Neural cell (in vitro differentiated cells): Measurements from ENCODE around the gene AGA. TPM values are rescaled to one million over a fixed set of nuclear protein-coding genes. Genes with fewer than 3 reads are reported as not detected.

ENCODE experiments used
- H2AFZ ChIP-seq: fragments of 200-600, 300-800 bp; sonication (generic), shearing (Covaris generic); 2 replicates; pipeline ENCODE4 v1.6.0; 2014; ENCODE audit warnings: low read depth, mild to moderate bottlenecking, antibody characterized with exemption, low read length, moderate library complexity
- H3F3A ChIP-seq: fragments of 200-600 bp; shearing (Covaris generic); 2 replicates; pipeline ENCODE4 v1.6.1; 2016; ENCODE audit warnings: mild to moderate bottlenecking, moderate library complexity, mixed read lengths, antibody characterized with exemption, low read length; ENCODE audit not compliant: insufficient read depth, poor library complexity, severe bottlenecking
- H3K27ac ChIP-seq: fragments of 200-600, 300-800 bp; sonication (generic), shearing (Covaris generic); 2 replicates; pipeline ENCODE4 v1.5.1; 2014; ENCODE audit warnings: mild to moderate bottlenecking, low read length, moderate library complexity
- H3K27me3 ChIP-seq: fragments of 300-800, 200-600 bp; sonication (generic), shearing (Covaris generic); 2 replicates; pipeline ENCODE4 v1.6.0; 2014; ENCODE audit warnings: mild to moderate bottlenecking, low read depth, low read length, moderate library complexity; ENCODE audit not compliant: insufficient read depth
- H3K36me3 ChIP-seq: fragments of 300-800, 200-600 bp; sonication (generic), shearing (Covaris generic); 2 replicates; pipeline ENCODE4 v1.5.1; 2014; ENCODE audit warnings: mild to moderate bottlenecking, antibody characterized with exemption, low read length, moderate library complexity; ENCODE audit not compliant: insufficient read depth
- H3K4me2 ChIP-seq: fragments of 300-800, 200-600 bp; sonication (generic), shearing (Covaris generic); 2 replicates; pipeline ENCODE4 v1.6.0; 2014; ENCODE audit warnings: mild to moderate bottlenecking, low read length
- H3K4me3 ChIP-seq: fragments of 300-800, 200-600 bp; sonication (generic), shearing (Covaris generic); 2 replicates; pipeline ENCODE4 v1.5.1; 2014; ENCODE audit warnings: mild to moderate bottlenecking, low read length, moderate library complexity
- H3K79me2 ChIP-seq: fragments of 200-600 bp; shearing (Covaris generic); replicated peaks from 2 replicates; pipeline ENCODE4 v1.6.0; 2014; ENCODE audit warnings: mild to moderate bottlenecking, low read length, moderate library complexity; ENCODE audit not compliant: insufficient read depth
- H3K9ac ChIP-seq: fragments of 300-800, 200-600 bp; sonication (generic), shearing (Covaris generic); 2 replicates; pipeline ENCODE4 v1.6.1; 2016; ENCODE audit warnings: mild to moderate bottlenecking, low read length, mixed read lengths
- H3K9me2 ChIP-seq: fragments of 200-600 bp; shearing (Covaris generic); 2 replicates; pipeline ENCODE4 v1.6.1; 2016; ENCODE audit warnings: mild to moderate bottlenecking, low read length, mixed read lengths; ENCODE audit not compliant: insufficient read depth
- H3K9me3 ChIP-seq: fragments of 200-600, 300-800 bp; sonication (generic), shearing (Covaris generic); 2 replicates; pipeline ENCODE4 v1.6.1; 2016; ENCODE audit warnings: mild to moderate bottlenecking, mixed run types, low read length, moderate library complexity, mixed read lengths
- H4K20me1 ChIP-seq: fragments of 200-600 bp; shearing (Covaris generic); 2 replicates; pipeline ENCODE4 v1.6.1; 2016; ENCODE audit warnings: mild to moderate bottlenecking, mixed run types; ENCODE audit not compliant: insufficient read depth
- EP300 ChIP-seq: fragments of 450-650 bp; conservative IDR thresholded peaks from 2 replicates; pipeline ENCODE4 v1.6.1; 2014; ENCODE audit warnings: antibody characterized with exemption, mild to moderate bottlenecking, moderate library complexity; ENCODE audit not compliant: poor library complexity, severe bottlenecking
- EZH2 ChIP-seq: fragments of 200-600, 300-800 bp; shearing (Covaris generic), sonication (generic); IDR thresholded peaks from 2 replicates; pipeline ENCODE4 v1.6.1; 2014; ENCODE audit warnings: antibody characterized with exemption, low read length, borderline replicate concordance, mild to moderate bottlenecking; ENCODE audit not compliant: insufficient read depth, poor library complexity, severe bottlenecking
- MXI1 ChIP-seq: fragments of 450-650 bp; conservative IDR thresholded peaks from 2 replicates; pipeline ENCODE4 v1.6.1; 2014; ENCODE audit warnings: antibody characterized with exemption, mild to moderate bottlenecking; ENCODE audit not compliant: poor library complexity, severe bottlenecking
- POLR2AphosphoS5 ChIP-seq: IDR thresholded peaks from 2 replicates; pipeline ENCODE4 v1.6.1; 2012
- RAD21 ChIP-seq: fragments of 450-650 bp; conservative IDR thresholded peaks from 2 replicates; pipeline ENCODE4 v1.6.1; 2014; ENCODE audit warnings: antibody characterized with exemption, mild to moderate bottlenecking, moderate library complexity
- SMC3 ChIP-seq: fragments of 450-650 bp; conservative IDR thresholded peaks from 2 replicates; pipeline ENCODE4 v1.6.1; 2014; ENCODE audit warnings: antibody characterized with exemption, mild to moderate bottlenecking, moderate library complexity; ENCODE audit not compliant: poor library complexity
- TAF1 ChIP-seq: IDR thresholded peaks from 2 replicates; pipeline ENCODE4 v1.6.1; 2012; ENCODE audit warnings: low read depth
- polyA plus RNA-seq: library from polyadenylated mRNA; depleted of rRNA; stranded (reverse); fragments of >200 nt; gene quantifications from 2 replicates; pipeline ENCODE4 v1.2.3, GENCODE V29; 2014
- TF ChIP-seq, protein P1 (sequence below): IDR thresholded peaks from 2 replicates; pipeline ENCODE4 v1.6.1; 2012; ENCODE audit warnings: borderline replicate concordance
- TF ChIP-seq, protein P2 (sequence below): fragments of 450-650 bp; IDR thresholded peaks from 2 replicates; pipeline ENCODE4 v1.5.1; 2014; ENCODE audit warnings: antibody characterized with exemption, mild to moderate bottlenecking, moderate library complexity; ENCODE audit not compliant: poor library complexity, severe bottlenecking

The AGA gene
- polyA plus RNA-seq, 1 donor from 2014 or later, result 3.1 TPM

GRCh38 chr4:177464026-177464425 is 21.8 kb upstream of the AGA start:
- Histone ChIP-seq H3K36me3 (no peaks in the 10 kb centered on the region), H3K4me2 (no peak overlapping the region), H3K9me3 (no peaks in the 10 kb centered on the region), H2AFZ (no peak overlapping the region), H3F3A (no peaks in the 10 kb centered on the region), H3K4me3 (no peak overlapping the region), H3K79me2 (no peaks in the 10 kb centered on the region), H3K27ac (no peak overlapping the region), H3K9ac (no peak overlapping the region), H4K20me1 (no peaks in the 10 kb centered on the region), H3K9me2 (no peaks in the 10 kb centered on the region), H3K27me3 (no peaks in the 10 kb centered on the region)
- TF ChIP-seq EP300, result no peak
- TF ChIP-seq RAD21, result no peak
- TF ChIP-seq MXI1, result no peak
- no peak for TF ChIP-seq SMC3
- TF ChIP-seq, protein P1, sequence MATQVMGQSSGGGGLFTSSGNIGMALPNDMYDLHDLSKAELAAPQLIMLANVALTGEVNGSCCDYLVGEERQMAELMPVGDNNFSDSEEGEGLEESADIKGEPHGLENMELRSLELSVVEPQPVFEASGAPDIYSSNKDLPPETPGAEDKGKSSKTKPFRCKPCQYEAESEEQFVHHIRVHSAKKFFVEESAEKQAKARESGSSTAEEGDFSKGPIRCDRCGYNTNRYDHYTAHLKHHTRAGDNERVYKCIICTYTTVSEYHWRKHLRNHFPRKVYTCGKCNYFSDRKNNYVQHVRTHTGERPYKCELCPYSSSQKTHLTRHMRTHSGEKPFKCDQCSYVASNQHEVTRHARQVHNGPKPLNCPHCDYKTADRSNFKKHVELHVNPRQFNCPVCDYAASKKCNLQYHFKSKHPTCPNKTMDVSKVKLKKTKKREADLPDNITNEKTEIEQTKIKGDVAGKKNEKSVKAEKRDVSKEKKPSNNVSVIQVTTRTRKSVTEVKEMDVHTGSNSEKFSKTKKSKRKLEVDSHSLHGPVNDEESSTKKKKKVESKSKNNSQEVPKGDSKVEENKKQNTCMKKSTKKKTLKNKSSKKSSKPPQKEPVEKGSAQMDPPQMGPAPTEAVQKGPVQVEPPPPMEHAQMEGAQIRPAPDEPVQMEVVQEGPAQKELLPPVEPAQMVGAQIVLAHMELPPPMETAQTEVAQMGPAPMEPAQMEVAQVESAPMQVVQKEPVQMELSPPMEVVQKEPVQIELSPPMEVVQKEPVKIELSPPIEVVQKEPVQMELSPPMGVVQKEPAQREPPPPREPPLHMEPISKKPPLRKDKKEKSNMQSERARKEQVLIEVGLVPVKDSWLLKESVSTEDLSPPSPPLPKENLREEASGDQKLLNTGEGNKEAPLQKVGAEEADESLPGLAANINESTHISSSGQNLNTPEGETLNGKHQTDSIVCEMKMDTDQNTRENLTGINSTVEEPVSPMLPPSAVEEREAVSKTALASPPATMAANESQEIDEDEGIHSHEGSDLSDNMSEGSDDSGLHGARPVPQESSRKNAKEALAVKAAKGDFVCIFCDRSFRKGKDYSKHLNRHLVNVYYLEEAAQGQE, result no peak
- TF ChIP-seq, protein P2, sequence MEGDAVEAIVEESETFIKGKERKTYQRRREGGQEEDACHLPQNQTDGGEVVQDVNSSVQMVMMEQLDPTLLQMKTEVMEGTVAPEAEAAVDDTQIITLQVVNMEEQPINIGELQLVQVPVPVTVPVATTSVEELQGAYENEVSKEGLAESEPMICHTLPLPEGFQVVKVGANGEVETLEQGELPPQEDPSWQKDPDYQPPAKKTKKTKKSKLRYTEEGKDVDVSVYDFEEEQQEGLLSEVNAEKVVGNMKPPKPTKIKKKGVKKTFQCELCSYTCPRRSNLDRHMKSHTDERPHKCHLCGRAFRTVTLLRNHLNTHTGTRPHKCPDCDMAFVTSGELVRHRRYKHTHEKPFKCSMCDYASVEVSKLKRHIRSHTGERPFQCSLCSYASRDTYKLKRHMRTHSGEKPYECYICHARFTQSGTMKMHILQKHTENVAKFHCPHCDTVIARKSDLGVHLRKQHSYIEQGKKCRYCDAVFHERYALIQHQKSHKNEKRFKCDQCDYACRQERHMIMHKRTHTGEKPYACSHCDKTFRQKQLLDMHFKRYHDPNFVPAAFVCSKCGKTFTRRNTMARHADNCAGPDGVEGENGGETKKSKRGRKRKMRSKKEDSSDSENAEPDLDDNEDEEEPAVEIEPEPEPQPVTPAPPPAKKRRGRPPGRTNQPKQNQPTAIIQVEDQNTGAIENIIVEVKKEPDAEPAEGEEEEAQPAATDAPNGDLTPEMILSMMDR, result no peak
- no peak for TF ChIP-seq POLR2AphosphoS5
- TF ChIP-seq TAF1, result no peak
- no peak for TF ChIP-seq EZH2

DNA sequence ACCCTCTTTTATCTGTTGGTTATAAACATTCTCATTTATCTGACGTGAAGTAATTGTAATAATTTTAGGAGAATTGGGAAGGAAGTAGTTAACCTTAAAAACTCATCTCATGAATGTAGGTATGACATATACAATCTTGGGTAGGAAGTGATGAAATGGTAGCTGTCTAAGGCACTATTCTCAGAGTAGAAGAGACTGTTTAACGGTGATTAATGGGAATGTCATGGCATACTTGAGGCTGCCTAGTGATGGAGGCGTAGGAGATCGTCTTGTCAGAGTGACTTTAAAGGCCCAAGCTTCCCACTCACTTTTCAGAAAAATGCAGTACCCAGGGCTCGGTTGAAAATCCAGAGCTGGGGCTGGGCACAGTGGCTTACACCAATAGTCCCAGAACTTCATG is 19.4 kb upstream of the AGA start:
- H3K79me2 ChIP-seq, result no peaks in the 10 kb centered on the region
- H3F3A ChIP-seq, result no peaks in the 10 kb centered on the region
- no peaks in the 10 kb centered on the region for H4K20me1 ChIP-seq
- no peaks in the 10 kb centered on the region for H3K9me2 ChIP-seq
- H3K27me3 ChIP-seq, result no peaks in the 10 kb centered on the region
- no peaks in the 10 kb centered on the region for H3K9me3 ChIP-seq
- TF ChIP-seq, protein P1, result no peak
- no peak for TF ChIP-seq EP300
- no peak for TF ChIP-seq POLR2AphosphoS5
- no peak for TF ChIP-seq TAF1
- TF ChIP-seq SMC3, result no peak
- TF ChIP-seq, protein P2, result no peak
- no peak for TF ChIP-seq MXI1
- no peak for TF ChIP-seq EZH2
- TF ChIP-seq RAD21, result no peak
- no peak overlapping the region for H3K4me2 ChIP-seq
- no peak overlapping the region for H3K4me3 ChIP-seq
- H3K36me3 ChIP-seq, result no peaks in the 10 kb centered on the region
- no peak overlapping the region for H3K27ac ChIP-seq
- H3K9ac ChIP-seq, result no peak overlapping the region
- no peak overlapping the region for H2AFZ ChIP-seq
